Measurements from ENCODE around the gene SLC9A1. TPM values are rescaled to one million over a fixed set of nuclear protein-coding genes. Genes with fewer than 3 reads are reported as not detected.

The SLC9A1 gene
- total RNA-seq, 2 experiments from 2014 or later = 14.8 to 15.3 TPM

DNA sequence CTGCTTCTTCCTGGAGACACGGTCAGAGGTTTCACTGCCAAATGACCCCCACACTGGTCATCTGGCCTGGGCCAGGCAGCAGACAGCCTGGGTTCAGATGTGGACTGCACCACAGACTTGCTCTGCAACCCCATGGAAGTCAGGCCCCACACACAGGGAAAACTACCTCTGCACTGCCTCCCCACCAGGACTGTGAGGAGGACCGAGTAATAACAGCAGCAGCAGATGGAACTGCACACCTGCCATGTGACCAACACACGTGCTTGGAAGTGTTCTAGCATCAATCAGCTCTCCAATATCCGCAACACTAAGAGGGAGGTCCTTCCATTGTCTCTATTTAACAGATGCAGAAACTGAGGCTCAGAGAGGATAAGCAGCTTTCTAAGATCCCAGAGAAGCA lies 51.4 kb downstream of the SLC9A1 start:
- no peak for DNase-seq
- POLR2A ChIA-PET = no interaction called here
- no peaks in the 10 kb centered on the region for H3K27me3 Mint-ChIP-seq
- CTCF ChIA-PET = interaction anchor here (0.6 to 6.7 kb wide), 28 partner anchors 9 to 453 kb away, joined by 3 to 114 read pairs (median 6); no protein-coding TSS in a partner anchor
- ATAC-seq = no peak
- peaks cover 8% of the 10 kb centered on the region for H3K36me3 Mint-ChIP-seq (ENCODE audit: low read depth)
- H3K27ac Mint-ChIP-seq = no peak overlapping the region
- H3K4me1 Mint-ChIP-seq (ENCODE audit: low read depth) = peaks cover 23% of the 10 kb centered on the region
- TF ChIP-seq, protein P1, sequence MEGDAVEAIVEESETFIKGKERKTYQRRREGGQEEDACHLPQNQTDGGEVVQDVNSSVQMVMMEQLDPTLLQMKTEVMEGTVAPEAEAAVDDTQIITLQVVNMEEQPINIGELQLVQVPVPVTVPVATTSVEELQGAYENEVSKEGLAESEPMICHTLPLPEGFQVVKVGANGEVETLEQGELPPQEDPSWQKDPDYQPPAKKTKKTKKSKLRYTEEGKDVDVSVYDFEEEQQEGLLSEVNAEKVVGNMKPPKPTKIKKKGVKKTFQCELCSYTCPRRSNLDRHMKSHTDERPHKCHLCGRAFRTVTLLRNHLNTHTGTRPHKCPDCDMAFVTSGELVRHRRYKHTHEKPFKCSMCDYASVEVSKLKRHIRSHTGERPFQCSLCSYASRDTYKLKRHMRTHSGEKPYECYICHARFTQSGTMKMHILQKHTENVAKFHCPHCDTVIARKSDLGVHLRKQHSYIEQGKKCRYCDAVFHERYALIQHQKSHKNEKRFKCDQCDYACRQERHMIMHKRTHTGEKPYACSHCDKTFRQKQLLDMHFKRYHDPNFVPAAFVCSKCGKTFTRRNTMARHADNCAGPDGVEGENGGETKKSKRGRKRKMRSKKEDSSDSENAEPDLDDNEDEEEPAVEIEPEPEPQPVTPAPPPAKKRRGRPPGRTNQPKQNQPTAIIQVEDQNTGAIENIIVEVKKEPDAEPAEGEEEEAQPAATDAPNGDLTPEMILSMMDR (IDR thresholded peaks at IDR 0.05) = no peak
- intact Hi-C loops (cut with micrococcal nuclease) = loop anchor here (5.0 kb wide), 1 partner anchor 179 kb away; no protein-coding TSS in a partner anchor
- H3K9me3 Mint-ChIP-seq = no peaks in the 10 kb centered on the region
- no peak overlapping the region for H3K4me3 Mint-ChIP-seq

DNA sequence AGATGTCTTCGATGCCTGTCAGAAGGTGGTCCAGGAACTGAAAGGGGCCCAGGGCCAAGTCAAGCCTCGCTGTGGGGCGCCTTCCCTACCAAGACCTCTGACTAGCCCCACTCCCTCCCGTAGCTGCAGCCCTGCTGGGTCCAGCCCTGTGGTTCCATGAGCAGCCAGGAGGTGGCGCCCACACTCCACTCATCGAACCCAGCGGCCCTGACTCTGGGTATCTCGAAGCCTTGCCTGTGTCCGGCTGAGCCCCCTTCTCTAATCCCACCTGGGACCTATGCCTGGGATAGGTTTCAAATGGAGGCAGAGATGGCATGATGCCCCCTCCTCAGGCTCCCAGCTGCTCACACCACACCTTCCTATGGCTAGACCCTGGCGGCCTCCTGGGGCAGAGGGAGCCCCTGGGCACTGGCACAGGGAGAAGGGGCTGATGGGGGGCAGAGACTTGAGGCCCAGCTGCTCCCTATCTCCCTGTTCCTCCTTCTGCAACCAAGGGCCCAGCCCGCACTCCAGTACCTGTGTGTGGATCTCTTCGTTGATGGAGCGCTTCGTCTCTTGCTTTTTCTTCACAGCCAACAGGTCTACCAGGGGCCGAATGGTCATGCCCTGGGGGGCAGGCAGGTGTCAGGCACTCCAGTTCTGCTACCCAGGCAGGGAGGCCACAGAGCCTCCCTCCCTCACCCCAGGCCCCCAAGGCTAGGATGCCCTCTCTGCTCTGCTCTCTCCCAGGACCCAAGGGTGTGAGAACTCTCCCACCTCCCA lies 52.0 kb downstream of the SLC9A1 start:
- Mint-ChIP-seq H3K9me3 (no peaks in the 10 kb centered on the region), H3K36me3 (ENCODE audit: low read depth) (peaks cover 8% of the 10 kb centered on the region), H3K4me3 (no peak overlapping the region), H3K27ac (no peak overlapping the region), H3K27me3 (no peaks in the 10 kb centered on the region), H3K4me1 (ENCODE audit: low read depth) (peaks cover 23% of the 10 kb centered on the region)
- intact Hi-C loops (cut with micrococcal nuclease) = loop anchor here (5.0 kb wide), 1 partner anchor 179 kb away; no protein-coding TSS in a partner anchor
- ChIA-PET CTCF (interaction anchor here (0.5 to 6.7 kb wide), 43 partner anchors 9 to 454 kb away, joined by 3 to 114 read pairs (median 5); partner anchors contain the start of gene SLC9A1), POLR2A (interaction anchor here (0.8 to 1.1 kb wide), 2 partner anchors 194 to 217 kb away, joined by 3 to 5 read pairs; no protein-coding TSS in a partner anchor)
- ATAC-seq (peak; percentile 81), DNase-seq (peak; percentile 86)
- TF ChIP-seq, protein P1 (IDR thresholded peaks at IDR 0.05) = peak; percentile 93

DNA sequence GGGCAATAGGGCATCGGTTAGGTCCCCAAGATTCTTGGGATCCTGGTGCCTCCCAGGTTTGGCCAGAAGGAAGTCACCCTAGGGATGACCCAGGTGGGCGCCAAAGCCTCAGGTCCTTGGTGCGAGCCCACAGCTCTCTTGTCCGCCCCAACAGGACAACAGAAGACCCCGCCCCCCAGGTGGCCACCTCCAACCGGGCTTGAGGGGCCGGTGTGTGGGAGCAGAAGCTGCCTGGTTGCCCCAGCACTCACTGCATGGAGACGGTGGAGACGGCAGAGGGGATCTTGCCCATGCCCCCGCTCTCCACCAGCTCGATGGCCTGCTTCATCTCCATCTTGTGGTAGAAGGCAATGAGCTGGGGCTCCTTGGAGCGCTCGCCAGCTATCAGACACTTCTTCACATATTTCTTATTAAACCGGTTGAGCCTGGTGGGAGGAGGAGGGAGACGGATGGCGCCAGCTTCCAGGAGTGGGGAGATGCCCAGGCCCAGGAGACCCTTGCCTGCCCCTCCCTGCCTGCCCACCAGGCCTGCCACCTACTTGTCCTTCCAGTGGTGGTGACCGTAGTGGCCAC lies 52.7 kb downstream of the SLC9A1 start:
- H3K36me3 Mint-ChIP-seq (ENCODE audit: low read depth) = peaks cover 8% of the 10 kb centered on the region

DNA sequence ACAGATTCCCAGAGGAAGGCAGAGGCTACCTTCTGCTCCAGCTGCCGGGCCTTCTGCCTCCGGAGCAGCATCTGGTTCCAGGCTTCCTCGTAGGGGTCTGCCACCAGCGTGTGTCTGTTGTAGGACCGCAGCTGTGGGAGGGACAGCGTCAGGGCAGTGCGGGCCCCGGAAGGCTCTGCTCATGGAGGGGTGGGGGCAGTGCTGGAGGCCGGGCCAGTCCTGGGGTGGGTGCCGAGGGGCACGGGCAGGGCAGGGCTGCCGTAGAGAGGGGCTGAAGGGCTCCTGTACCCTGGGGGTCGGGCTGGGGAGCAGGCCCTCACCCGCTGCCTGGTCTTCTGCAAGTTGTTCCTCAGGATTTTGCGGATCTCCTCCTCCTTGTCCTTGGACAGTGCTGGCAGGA lies 53.2 kb downstream of the SLC9A1 start:
- ATAC-seq = no peak
- DNase-seq = no peak
- H3K27me3 Mint-ChIP-seq = no peaks in the 10 kb centered on the region
- H3K4me1 Mint-ChIP-seq (ENCODE audit: low read depth) = peaks cover 18% of the 10 kb centered on the region
- intact Hi-C loops (cut with micrococcal nuclease) = loop anchor here (5.0 kb wide), 1 partner anchor 181 kb away; no protein-coding TSS in a partner anchor
- no peaks in the 10 kb centered on the region for H3K9me3 Mint-ChIP-seq
- no peak overlapping the region for H3K4me3 Mint-ChIP-seq
- TF ChIP-seq, protein P1 (IDR thresholded peaks at IDR 0.05) = no peak
- H3K36me3 Mint-ChIP-seq (ENCODE audit: low read depth) = peaks cover 8% of the 10 kb centered on the region
- ChIA-PET POLR2A (interaction anchor here (0.8 to 1.1 kb wide), 2 partner anchors 195 to 218 kb away, joined by 3 to 5 read pairs; no protein-coding TSS in a partner anchor), CTCF (interaction anchor here (0.7 to 13.6 kb wide), 30 partner anchors 8 to 286 kb away, joined by 3 to 307 read pairs (median 6); partner anchors contain the start of gene SLC9A1)
- H3K27ac Mint-ChIP-seq = no peak overlapping the region

More for the DNA sequence above, 52.7 kb downstream of the SLC9A1 start:
- no peaks in the 10 kb centered on the region for H3K9me3 Mint-ChIP-seq
- ATAC-seq = no peak
- no peak for DNase-seq
- no peaks in the 10 kb centered on the region for H3K27me3 Mint-ChIP-seq
- intact Hi-C loops (cut with micrococcal nuclease) = loop anchor here (5.0 kb wide), 1 partner anchor 180 kb away; no protein-coding TSS in a partner anchor
- CTCF ChIA-PET = interaction anchor here (0.5 to 6.7 kb wide), 40 partner anchors 8 to 454 kb away, joined by 3 to 114 read pairs (median 5); partner anchors contain the start of gene SLC9A1
- no peak overlapping the region for H3K27ac Mint-ChIP-seq
- TF ChIP-seq, protein P1 (IDR thresholded peaks at IDR 0.05) = no peak
- H3K4me1 Mint-ChIP-seq (ENCODE audit: low read depth) = peaks cover 23% of the 10 kb centered on the region
- POLR2A ChIA-PET = interaction anchor here (0.8 to 1.1 kb wide), 2 partner anchors 195 to 217 kb away, joined by 3 to 5 read pairs; no protein-coding TSS in a partner anchor
- no peak overlapping the region for H3K4me3 Mint-ChIP-seq
